GM10248 (cell line): Measurements from ENCODE around the gene CHST11.

Experiments used
- CTCF ChIA-PET: fragments of 300-600 bp; sonication (Branson Sonifier 250); formaldehyde crosslinking; extraction: SDS; loops from one replicate; lab custom pipeline; 2021; ENCODE audit warnings: antibody characterized with exemption; lab: Yijun Ruan, JAX
- POLR2A ChIA-PET: fragments of 350-650 bp; sonication (Branson Sonifier 250); formaldehyde crosslinking; extraction: SDS; loops from one replicate; lab custom pipeline; 2020; ENCODE audit warnings: antibody characterized with exemption; lab: Yijun Ruan, JAX
- DNase-seq: peaks from one replicate; pipeline ENCODE4 v3.0.0; 2012; ENCODE audit errors: extremely low spot score
- TF ChIP-seq, protein P1 (sequence below): IDR thresholded peaks from 2 replicates; pipeline ENCODE4 v1.5.1; 2012; ENCODE audit warnings: mild to moderate bottlenecking, low read depth; ENCODE audit errors: extremely low read depth, missing control alignments, control extremely low read depth

The CHST11 gene

DNA sequence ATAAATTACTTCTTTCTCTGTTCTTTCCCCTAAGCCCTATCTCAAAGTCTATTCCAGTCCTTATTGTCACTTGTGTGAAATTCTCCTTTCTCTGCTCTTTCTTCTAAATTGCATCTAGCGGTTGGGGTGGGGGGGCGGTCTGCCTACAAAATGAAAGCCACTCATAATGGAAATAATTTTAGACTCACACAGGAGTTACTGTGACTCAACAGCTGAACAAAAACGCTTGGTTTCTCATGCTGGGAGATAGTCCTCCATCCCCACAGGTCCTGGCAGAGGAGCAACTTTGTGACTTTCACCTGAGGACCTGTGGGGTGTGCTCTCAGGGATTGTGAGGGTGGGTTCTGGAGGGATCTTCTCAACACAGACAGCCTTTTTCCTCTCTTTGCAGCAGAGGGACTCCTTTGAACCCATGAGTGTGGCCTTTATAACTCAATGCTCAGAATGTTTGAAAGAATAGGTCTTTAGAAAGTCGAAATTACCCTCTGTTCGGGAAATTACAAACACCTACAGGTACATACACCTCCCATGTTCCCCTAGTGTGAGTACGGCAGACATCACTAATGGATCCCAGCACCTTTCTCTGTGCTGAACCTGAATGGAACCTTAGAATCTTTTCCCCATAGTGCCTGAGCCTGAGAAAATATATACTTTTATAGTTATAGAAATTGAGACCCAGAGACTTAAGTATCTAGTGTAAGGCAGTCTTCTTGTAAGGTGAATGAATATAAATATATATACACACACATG, 109.7 kb downstream of the CHST11 start:
- CTCF ChIA-PET = interaction anchor here (6.4 kb wide), 1 partner anchor 15 kb away, joined by 35 read pairs; no protein-coding TSS in a partner anchor
- TF ChIP-seq, protein P1, sequence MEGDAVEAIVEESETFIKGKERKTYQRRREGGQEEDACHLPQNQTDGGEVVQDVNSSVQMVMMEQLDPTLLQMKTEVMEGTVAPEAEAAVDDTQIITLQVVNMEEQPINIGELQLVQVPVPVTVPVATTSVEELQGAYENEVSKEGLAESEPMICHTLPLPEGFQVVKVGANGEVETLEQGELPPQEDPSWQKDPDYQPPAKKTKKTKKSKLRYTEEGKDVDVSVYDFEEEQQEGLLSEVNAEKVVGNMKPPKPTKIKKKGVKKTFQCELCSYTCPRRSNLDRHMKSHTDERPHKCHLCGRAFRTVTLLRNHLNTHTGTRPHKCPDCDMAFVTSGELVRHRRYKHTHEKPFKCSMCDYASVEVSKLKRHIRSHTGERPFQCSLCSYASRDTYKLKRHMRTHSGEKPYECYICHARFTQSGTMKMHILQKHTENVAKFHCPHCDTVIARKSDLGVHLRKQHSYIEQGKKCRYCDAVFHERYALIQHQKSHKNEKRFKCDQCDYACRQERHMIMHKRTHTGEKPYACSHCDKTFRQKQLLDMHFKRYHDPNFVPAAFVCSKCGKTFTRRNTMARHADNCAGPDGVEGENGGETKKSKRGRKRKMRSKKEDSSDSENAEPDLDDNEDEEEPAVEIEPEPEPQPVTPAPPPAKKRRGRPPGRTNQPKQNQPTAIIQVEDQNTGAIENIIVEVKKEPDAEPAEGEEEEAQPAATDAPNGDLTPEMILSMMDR = no peak
- POLR2A ChIA-PET = no interaction called here
- DNase-seq = no peak

- DNase-seq = no peak
- CTCF ChIA-PET = interaction anchor here (1.1 to 6.4 kb wide), 8 partner anchors 9 to 187 kb away, joined by 3 to 35 read pairs (median 3); no protein-coding TSS in a partner anchor
- TF ChIP-seq, protein P1 = no peak
- POLR2A ChIA-PET = interaction anchor here (0.7 kb wide), 1 partner anchor 15 kb away, joined by 3 read pairs; no protein-coding TSS in a partner anchor
Observed at GRCh38 chr12:104567832-104568486, 111.2 kb downstream of the CHST11 start.

GRCh38 chr12:104568487-104568868, 111.7 kb downstream of the CHST11 start:
- TF ChIP-seq, protein P1 = no peak
- POLR2A ChIA-PET = no interaction called here
- DNase-seq = no peak
- CTCF ChIA-PET = interaction anchor here (1.1 to 6.4 kb wide), 10 partner anchors 9 to 485 kb away, joined by 3 to 35 read pairs (median 3); no protein-coding TSS in a partner anchor

GRCh38 chr12:104568935-104569334, 112.2 kb downstream of the CHST11 start:
- CTCF ChIA-PET = interaction anchor here (0.9 to 6.4 kb wide), 11 partner anchors 8 to 485 kb away, joined by 3 to 35 read pairs (median 3); no protein-coding TSS in a partner anchor
- POLR2A ChIA-PET = interaction anchor here (0.6 kb wide), 1 partner anchor 21 kb away, joined by 4 read pairs; no protein-coding TSS in a partner anchor
- TF ChIP-seq, protein P1 = no peak
- DNase-seq = no peak

DNA sequence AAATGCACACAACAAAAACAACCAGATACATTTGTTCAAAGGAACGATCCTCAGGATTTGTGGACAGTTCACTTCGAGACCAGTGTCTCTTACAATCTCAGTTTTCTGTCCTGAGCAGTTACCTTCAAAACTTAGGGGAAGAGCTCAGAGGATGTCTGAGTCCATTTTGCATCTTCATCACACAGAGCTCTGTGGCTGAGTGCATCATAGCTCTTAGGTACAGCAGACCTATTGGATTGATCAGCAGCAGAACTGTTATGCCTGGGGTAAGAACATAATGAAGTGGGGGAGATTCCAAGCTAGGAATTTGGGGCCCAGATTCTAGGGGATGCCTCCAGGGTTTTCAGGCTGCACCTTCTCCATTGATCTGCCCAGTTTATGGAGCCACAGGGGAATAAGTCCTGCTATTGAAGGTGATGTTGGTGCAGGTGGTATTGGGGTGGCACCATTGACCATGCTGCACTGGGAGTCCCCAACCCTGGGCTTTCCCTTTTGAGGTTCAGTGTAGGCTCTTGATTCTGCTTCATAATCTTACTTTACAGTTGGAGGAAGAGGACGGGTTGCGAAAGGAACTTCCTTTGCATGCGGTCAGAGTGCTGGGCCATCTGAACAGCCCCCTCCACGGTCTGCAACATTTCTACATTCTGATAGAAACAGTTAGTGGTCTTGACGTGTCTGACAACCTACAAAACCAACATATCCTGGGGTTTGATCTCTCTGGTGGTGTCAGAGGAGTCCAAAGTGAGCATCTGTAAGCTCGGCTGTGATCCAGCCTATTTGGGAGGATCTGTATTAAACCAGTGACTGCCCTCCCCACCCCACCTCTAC, 112.8 kb downstream of the CHST11 start:
- ChIA-PET CTCF (interaction anchor here (0.9 to 6.4 kb wide), 10 partner anchors 8 to 484 kb away, joined by 3 to 35 read pairs (median 3); no protein-coding TSS in a partner anchor), POLR2A (interaction anchor here (0.6 kb wide), 2 partner anchors 21 to 806 kb away, joined by 4 to 6 read pairs; no protein-coding TSS in a partner anchor)
- TF ChIP-seq, protein P1 = no peak
- DNase-seq = peak; percentile 58
